ES-I3 (cell line): ENCODE results near the gene SPOCD1.

ENCODE experiments used
- H3K36me3 ChIP-seq: 2 replicates; pipeline ENCODE4 v1.6.1; 2013; ENCODE audit warnings: mild to moderate bottlenecking, low read length, control low read depth, moderate library complexity; ENCODE audit not compliant: insufficient read depth
- H3K4me1 ChIP-seq: 2 replicates; pipeline ENCODE4 v1.6.1; 2013; ENCODE audit warnings: mild to moderate bottlenecking, control low read depth, low read length; ENCODE audit not compliant: insufficient read depth
- H3K9ac ChIP-seq: 2 replicates; pipeline ENCODE4 v1.6.1; 2013; ENCODE audit warnings: low read depth, mild to moderate bottlenecking, low read length, moderate library complexity
- H3K9me3 ChIP-seq: 2 replicates; pipeline ENCODE4 v1.6.1; 2013; ENCODE audit warnings: mild to moderate bottlenecking, low read length, moderate library complexity; ENCODE audit not compliant: control insufficient read depth, insufficient read depth

Gene SPOCD1

DNA sequence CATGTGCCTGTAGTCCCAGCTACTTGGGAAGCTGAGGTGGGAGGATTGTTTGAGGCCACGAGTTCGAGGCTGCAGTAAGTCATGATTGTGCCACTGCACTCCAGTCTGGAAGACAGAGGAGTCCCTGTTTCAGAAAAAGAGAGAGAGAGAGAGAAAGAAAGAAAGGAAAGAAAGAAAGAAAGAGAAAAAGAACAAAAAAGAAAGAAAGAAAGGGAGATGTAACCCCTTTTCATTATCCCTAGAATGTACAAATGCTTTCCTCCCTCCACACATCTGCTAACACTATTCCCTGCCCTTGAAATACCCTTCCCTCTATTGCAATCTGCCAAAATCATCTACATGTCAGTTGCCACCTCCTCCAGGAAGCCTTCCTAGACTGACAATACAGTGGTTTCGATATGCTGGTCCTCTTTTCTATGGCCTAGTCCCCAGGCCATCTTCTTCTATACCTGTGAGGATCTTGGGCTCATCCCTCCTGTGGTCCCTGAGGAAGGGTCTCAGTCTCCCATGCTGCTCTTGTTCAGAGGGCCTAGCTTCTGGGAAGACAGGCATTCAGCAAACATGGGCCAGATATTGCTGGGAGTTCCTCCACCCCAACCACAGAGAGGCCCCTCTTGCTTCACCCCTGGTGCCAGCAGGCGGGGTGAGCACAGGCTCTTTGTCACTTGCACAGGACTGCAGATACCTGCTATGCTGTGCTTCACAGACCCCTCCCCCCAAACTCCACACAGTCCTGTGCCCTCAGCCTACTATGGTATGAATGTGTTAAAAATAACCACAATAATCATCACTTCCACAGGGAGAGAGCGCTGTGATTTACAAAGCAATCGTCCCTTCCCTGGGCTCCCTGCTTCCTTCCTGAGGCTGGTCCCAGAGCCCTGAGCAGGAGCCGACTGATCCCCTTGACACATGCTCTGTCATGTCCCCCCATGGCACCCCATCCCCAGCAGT lies 65.8 kb downstream of the SPOCD1 start:
- Histone ChIP-seq H3K9ac (no peak overlapping the region), H3K9me3 (no peaks in the 10 kb centered on the region), H3K36me3 (no peaks in the 10 kb centered on the region; the same call in 1 of the 2 replicates), H3K4me1 (peaks cover 41% of the 10 kb centered on the region)

DNA sequence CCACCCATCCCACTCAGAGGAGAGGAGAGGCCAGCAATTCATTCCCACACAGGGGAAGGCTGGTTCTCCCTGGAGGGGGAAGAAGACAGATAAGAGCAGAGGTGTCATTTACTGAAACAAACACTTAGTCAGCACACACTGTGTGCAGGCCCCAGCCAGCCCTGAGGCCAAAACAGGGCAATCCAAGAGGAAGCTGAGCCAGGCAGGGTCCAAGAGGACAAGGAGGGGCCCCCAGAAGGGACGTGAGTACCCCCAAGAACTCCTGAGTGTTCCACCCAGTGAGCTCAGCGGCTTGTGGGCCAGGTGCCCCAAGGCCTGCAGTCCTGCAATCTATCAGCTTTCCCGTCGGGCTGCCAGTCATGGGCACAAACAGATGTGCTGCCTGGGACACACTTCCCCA lies 67.5 kb downstream of the SPOCD1 start:
- Histone ChIP-seq H3K36me3 (no peaks in the 10 kb centered on the region), H3K4me1 (peaks cover 41% of the 10 kb centered on the region), H3K9me3 (no peaks in the 10 kb centered on the region), H3K9ac (no peak overlapping the region)

DNA sequence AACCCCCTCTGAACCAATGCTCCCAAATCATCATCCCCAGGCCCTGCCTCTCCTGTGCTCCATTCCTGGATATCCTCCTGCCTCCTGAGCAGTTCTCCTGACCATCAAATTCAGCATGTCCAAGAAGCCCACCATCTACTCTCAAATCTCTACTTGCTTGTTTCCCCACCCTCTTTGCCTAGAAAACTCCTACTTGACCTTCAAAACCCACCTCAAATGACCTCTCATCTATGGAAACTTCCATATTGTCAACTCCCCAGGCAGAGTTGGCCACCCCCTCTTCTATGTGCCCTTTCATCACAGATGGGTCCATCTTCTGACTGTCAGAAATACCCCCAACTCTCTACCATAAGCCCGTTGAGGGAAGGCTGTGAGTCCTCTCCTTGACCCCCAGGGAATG lies 68.5 kb downstream of the SPOCD1 start:
- no peaks in the 10 kb centered on the region for H3K9me3 ChIP-seq
- H3K36me3 ChIP-seq, result no peaks in the 10 kb centered on the region
- peaks cover 32% of the 10 kb centered on the region for H3K4me1 ChIP-seq
- H3K9ac ChIP-seq, result no peak overlapping the region

DNA sequence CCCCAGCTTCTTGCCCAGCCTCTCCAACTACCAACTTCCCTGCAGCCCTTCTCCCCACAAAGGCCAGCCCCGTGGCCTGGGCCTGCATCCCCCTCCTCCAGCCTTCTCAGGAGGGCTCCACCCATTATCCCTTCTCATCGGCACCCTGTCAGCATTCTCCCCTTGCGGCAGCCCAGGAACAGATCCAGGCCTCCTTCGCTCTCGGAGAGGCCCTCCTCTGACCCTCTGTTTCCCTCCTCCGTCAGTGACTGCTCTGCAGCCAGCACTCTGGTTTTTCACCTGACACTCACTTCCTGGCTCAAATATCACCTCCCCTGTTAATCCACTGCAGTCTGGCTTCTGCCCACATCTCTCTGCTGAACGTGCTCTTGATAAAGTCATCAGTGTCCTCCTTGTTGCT lies 69.1 kb downstream of the SPOCD1 start:
- no peaks in the 10 kb centered on the region for H3K36me3 ChIP-seq
- peaks cover 26% of the 10 kb centered on the region for H3K4me1 ChIP-seq
- no peak overlapping the region for H3K9ac ChIP-seq
- H3K9me3 ChIP-seq, result no peaks in the 10 kb centered on the region

DNA sequence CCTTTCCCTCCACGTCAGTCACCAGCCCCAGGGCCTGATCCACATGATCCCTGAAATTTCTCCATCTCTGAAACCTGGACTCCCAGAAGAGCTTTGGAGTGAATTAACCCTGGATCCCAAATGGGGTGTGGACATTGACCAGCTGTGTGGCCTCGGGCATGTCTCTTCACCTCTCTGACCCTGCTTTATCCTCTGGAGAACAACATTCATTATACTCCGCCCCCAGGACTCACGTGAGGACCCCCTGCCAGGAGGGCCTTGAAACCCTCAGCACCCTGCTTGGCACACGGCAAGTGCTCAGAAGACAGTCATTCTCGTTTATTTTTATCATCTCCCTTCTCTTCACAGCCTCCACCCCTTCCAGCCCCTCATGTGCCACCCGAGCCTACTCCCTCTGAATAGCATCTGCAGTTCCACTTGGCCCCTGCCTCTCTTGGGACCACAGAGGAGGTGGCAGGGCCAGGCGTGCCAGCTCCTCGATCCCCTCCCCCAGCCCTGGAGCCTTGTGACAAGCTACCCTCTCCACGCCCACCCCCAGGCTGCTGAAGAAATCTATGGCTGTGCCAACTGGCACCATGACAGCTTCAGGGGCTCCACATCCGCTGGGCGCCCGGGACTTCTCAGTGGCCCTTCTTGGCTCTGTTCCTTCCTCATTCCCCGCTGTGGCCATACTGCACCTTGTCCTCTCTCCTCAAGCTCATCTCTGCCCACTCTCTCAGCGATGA lies 69.7 kb downstream of the SPOCD1 start:
- no peak overlapping the region for H3K9ac ChIP-seq
- no peaks in the 10 kb centered on the region for H3K9me3 ChIP-seq
- H3K4me1 ChIP-seq, result peaks cover 23% of the 10 kb centered on the region
- no peaks in the 10 kb centered on the region for H3K36me3 ChIP-seq

DNA sequence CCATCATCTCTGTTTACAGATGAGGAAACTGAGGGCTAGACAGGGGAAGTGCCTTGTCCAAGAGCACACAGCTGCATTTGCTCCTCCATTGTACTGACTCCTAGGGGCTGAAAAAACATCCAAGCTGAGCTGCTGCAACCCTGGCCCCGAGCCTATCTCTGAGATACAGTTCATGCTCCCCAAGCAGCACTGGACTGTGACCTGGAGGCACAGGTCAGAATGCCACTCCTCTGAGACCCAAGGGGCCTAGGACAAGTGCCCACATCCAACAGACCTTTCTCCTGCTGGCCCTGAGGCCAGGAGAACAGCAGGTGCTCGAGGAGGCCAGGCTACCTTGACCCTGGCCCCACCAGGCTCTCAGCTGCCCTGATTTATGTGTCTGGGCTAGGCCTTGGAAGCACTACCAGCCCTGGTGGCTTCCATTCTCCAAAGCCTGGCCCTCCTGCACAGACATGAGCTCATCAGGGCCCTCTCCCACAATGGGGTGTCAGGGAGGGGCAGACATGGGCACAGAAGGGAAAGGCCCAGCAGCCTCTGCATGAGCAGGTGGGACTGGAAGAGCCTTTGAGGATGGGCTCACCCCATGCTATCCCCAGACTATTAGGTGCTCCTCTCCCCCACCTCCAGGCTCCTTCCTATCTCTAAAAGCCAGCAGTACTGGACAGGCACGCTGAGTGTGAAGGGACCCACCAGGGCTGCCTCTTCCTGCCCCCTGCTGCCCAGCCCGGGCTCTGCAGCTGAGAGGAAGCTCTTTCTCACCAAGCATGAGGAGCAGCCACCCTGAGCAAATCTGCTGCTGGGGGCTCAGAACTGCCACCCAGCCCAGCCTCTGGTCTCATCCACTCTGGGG lies 70.5 kb downstream of the SPOCD1 start:
- H3K36me3 ChIP-seq, result no peaks in the 10 kb centered on the region
- H3K9ac ChIP-seq, result no peak overlapping the region
- H3K9me3 ChIP-seq, result no peaks in the 10 kb centered on the region
- H3K4me1 ChIP-seq, result peaks cover 15% of the 10 kb centered on the region

DNA sequence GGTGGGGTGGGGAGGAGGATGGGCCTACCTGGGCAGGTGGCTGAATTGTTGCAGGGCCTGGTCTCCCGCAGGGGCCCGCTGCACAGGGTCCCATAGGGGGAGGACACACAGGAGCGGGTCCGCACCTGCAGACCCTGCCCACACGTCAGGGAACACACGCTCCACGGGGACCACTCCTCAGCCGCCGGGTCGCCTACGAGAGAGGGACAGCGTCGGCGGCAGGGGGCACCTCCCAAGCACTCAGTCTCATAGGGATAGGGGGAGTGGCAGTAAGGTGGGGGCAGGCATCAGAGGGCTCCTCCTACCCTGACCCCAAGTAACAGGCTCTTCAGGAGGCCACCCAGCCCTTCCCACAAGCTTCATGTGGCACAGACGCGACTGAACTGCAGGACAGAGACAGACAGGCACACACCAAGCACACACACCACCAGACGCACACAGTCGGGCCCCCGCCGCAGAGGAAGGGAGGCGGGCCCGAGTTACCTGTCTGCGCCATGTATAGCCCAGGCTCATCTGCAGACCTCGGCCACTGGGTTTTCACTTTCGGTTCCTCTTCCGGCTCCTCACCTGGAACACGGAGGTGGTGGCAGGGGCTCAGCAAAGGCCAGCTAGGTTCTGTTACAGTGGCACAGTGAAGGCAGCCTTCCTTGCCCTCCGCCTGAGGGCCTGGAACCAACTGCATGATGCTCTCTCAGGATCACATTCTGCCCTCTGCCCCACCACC lies 71.5 kb downstream of the SPOCD1 start:
- Histone ChIP-seq H3K36me3 (no peaks in the 10 kb centered on the region), H3K4me1 (peaks cover 14% of the 10 kb centered on the region; the same call in 1 of the 2 replicates), H3K9ac (no peak overlapping the region)

DNA sequence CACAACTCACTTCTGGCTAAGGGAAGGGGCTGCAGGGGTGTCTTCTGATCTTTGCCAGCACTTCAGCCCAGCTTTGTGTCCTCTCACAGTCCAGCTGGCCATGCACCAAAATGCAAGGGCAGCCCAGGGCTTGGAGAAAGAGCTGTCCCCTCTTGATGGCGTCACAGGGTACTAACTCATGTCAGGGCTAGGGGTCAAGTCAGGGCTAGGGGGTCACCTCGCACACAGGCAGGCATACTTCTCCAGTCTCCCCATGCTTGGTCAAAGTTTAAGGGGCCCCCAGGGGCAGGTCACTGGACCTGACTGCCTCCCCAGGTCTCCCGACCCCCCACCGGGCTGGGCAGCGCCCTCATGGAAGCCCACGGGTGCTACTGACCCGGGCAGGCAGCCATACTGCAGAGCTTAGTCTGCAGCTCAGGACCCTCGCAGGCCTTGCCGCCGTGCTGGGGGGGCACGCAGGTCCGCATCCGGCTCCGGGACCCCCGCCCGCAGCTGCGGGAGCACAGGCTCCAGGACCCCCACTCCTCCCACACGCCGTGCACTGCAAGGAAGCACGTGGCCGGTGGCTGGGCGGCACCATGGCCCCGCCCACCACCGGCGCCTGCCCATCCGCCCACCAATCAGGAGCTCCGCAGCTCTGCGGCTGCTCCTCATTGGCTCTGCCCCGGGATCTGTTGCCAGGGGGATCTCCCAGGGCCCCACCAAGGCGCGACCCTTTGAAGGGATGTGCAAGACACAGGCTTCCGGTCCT lies 73.2 kb downstream of the SPOCD1 start:
- H3K9me3 ChIP-seq, result no peaks in the 10 kb centered on the region
- no peaks in the 10 kb centered on the region for H3K36me3 ChIP-seq
- no peak overlapping the region for H3K9ac ChIP-seq
- peaks cover 15% of the 10 kb centered on the region; the same call in 1 of the 2 replicates for H3K4me1 ChIP-seq

More for the DNA sequence above, 71.5 kb downstream of the SPOCD1 start:
- no peaks in the 10 kb centered on the region for H3K9me3 ChIP-seq
